Immature natural killer cell (primary cell): ENCODE measurements around the gene VWA1. TPM values are rescaled to one million over a fixed set of nuclear protein-coding genes. Genes with fewer than 3 reads are reported as not detected.

ENCODE experiments used
- DNase-seq, 3 donors: peaks; one replicate each; pipeline ENCODE4 v3.0.0; 2022; ENCODE audit warnings: mixed read lengths in 1 of 3
- H3K27ac Mint-ChIP-seq, 6 donors: one replicate each; pipeline ENCODE4 v1.8.0; 2020; ENCODE audit warnings: mixed read lengths in 6 of 6, mild to moderate bottlenecking in 5 of 6, inconsistent platforms in 4 of 6, moderate library complexity in 3 of 6
- H3K27me3 Mint-ChIP-seq, 3 donors: one replicate each; pipeline ENCODE4 v1.8.0; 2020 to 2021; ENCODE audit warnings: low read depth in 3 of 3, mild to moderate bottlenecking in 3 of 3, mixed read lengths in 3 of 3, moderate library complexity in 3 of 3, inconsistent platforms in 1 of 3
- H3K36me3 Mint-ChIP-seq, 3 donors: one replicate each; pipeline ENCODE4 v1.8.0; 2020; ENCODE audit warnings: mixed read lengths in 3 of 3, inconsistent platforms in 2 of 3, mild to moderate bottlenecking in 2 of 3
- H3K4me1 Mint-ChIP-seq, 2 donors: one replicate each; pipeline ENCODE4 v1.8.0; 2020; ENCODE audit warnings: inconsistent platforms in 2 of 2, mild to moderate bottlenecking in 2 of 2, mixed read lengths in 2 of 2, moderate library complexity in 1 of 2
- H3K4me3 Mint-ChIP-seq, 5 donors: one replicate each; pipeline ENCODE4 v1.8.0; 2020; ENCODE audit warnings: mild to moderate bottlenecking in 5 of 5, mixed read lengths in 5 of 5, inconsistent platforms in 3 of 5, moderate library complexity in 3 of 5
- H3K9me3 Mint-ChIP-seq, 6 donors: one replicate each; pipeline ENCODE4 v1.8.0; 2020; ENCODE audit warnings: mild to moderate bottlenecking in 6 of 6, mixed read lengths in 6 of 6, inconsistent platforms in 4 of 6, moderate library complexity in 3 of 6
- polyA plus RNA-seq, 3 donors: library from polyadenylated mRNA; unstranded; fragments of 300-500 nt; fragmentation: Illumina TruSeq; gene quantifications; one replicate each; pipeline ENCODE4 v1.2.3, GENCODE V29; 2021

Gene VWA1, protein sequence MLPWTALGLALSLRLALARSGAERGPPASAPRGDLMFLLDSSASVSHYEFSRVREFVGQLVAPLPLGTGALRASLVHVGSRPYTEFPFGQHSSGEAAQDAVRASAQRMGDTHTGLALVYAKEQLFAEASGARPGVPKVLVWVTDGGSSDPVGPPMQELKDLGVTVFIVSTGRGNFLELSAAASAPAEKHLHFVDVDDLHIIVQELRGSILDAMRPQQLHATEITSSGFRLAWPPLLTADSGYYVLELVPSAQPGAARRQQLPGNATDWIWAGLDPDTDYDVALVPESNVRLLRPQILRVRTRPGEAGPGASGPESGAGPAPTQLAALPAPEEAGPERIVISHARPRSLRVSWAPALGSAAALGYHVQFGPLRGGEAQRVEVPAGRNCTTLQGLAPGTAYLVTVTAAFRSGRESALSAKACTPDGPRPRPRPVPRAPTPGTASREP
- polyA plus RNA-seq, result not detected

DNA sequence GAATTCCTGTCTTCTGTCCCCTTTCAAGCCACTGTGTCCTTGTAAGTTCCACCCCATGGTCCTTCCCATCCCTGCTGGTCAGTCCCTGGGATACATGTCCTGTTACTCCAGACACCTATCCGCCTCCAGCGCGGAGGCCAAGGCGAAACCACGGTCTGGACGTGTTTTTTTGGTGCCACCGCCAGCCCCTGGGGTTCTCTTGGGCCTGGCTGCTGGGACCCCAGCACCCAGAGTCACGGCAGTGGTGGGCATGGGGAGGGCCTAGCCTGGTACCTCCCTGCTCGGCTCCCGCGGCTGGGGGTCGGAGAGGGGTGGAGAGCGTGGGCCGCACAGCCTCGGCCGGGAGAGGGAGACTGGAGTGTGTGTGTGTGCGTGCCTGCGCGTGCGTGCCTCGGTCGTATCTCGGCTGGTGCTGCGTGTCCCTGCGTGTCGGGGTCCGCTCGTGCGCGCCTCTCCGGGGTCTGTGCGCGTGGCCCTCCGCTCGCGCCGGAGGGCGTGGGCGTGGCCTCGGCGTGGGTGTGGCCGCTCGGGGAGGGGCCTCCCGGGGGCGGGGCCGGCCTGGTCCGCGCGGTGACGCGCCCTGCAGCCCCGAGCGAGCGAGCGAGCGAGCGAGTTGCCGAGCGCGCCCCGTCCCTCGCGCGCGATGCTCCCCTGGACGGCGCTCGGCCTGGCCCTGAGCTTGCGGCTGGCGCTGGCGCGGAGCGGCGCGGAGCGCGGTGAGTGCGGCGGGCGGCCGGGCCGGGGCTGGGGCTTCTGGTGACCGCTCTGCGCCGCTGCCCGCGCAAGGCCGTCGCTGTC, at the start of gene VWA1:
VWA1 (plus strand) TSS at position 585 of the 798 bp plus-strand sequence; CDS start at position 644, 59 bp downstream.
- no peaks in the 10 kb centered on the region for H3K36me3 Mint-ChIP-seq
- no peaks in the 10 kb centered on the region for H3K9me3 Mint-ChIP-seq
- peak; percentile 45 to 49 (median 48) for DNase-seq
- H3K4me3 Mint-ChIP-seq, result peak within 1 kb of the TSS in 4 of 5 donors; percentile 35 to 68 (median 58)
- H3K4me1 Mint-ChIP-seq, result peaks cover 0 to 1% of the 10 kb centered on the region in 2 donors
- H3K27me3 Mint-ChIP-seq, result peaks cover 0 to 7% (median 5%) of the 10 kb centered on the region in 3 donors
- H3K27ac Mint-ChIP-seq, result no peak within 1 kb of the TSS

DNA sequence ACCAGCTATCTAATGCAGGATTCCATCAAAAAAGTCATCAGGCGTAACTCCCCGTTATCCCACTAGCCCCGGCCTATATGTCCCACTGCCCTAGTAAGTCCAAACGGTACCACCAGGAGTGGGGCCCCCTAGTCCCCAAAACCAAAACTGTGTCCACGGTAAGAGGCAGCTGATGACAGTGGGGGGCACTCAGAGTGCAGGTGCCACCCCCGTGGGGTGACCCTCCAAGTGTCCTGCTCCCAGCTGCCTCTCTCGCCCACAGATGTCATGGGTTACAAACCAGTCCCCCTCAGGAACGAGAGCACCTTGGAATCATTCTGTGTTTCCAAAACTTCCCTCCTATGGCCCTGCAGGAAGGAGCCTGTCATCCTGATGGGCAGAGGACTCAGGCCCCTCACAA, 49.6 kb upstream of the VWA1 start:
- H3K27me3 Mint-ChIP-seq, result peaks cover 0 to 3% (median 0%) of the 10 kb centered on the region in 3 donors
- H3K36me3 Mint-ChIP-seq, result peaks cover 15 to 38% (median 22%) of the 10 kb centered on the region in 3 donors
- peak overlapping the region in 1 of 6 donors; percentile 28 for H3K27ac Mint-ChIP-seq
- no peak for DNase-seq
- no peaks in the 10 kb centered on the region for H3K4me1 Mint-ChIP-seq
- H3K9me3 Mint-ChIP-seq, result no peaks in the 10 kb centered on the region
- no peak overlapping the region for H3K4me3 Mint-ChIP-seq

DNA sequence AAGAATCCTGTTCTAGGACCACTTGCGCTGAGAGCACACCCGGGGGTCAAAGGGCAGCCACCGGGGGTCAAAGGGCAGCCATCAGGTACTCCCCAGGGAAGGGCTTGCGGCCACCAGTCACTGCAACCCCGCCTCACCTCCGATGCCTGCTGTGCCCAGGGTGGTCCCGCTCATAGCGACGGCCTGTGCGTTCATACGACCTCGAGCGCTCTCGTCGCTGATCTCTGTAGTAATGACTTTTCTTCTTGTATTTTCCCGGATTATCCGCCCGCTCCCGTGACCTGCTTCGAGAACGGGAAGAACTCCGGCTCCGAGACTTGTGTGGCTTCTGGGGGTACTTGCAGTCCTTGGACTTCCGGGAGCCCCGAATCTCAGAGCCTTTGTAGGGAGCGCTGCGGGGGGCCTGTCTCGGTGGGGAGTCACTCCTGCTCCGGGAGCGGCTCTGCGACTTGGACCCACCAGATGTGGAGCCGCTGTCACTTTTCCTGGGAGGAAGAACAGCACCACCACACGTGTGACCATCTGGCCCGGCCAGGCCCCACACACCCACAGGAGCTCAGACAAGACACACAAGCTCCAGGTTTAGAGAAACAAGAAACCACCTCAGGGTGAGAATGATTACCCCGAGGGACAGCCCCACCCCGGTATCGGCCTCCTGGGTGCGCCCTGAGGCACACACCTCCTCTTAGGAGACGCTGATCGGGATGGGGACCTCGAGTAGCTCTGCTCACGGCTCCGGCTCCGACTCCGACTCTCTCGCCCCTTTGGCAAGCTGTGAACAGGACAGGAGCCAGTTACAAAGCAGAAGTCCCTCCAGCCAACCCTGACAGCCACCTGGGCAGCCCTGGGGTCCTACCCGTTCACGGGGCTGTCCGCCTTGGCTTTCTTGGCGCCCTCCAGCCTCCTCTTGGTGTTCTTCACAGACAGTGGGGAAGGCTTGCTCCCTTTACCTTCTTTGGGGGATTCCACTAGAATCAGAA, 48.1 kb upstream of the VWA1 start:
- H3K4me1 Mint-ChIP-seq, result peaks cover 1 to 3% of the 10 kb centered on the region in 2 donors
- H3K4me3 Mint-ChIP-seq, result no peak overlapping the region
- DNase-seq, result no peak
- peaks cover 24 to 50% (median 29%) of the 10 kb centered on the region in 3 donors for H3K36me3 Mint-ChIP-seq
- no peak overlapping the region for H3K27ac Mint-ChIP-seq
- no peaks in the 10 kb centered on the region for H3K9me3 Mint-ChIP-seq
- peaks cover 0 to 3% (median 0%) of the 10 kb centered on the region in 3 donors for H3K27me3 Mint-ChIP-seq

DNA sequence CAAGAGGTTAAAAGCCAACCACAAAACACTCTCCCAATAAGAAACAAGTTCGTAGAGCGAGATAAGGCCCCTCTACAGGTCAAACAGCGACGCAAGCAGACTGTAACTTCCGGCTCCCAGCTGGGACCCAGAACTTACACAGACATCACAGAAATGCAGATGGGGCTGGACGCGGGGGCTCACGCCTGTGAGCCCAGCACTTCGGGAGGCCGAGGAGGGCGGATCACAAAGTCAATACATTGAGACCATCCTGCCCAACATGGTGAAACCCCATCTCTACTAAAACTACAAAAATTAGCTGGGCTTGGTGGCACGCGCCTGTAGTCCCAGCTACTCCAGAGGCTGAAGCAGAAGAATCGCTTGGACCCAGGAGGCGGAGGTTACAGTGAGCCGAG, 47.4 kb upstream of the VWA1 start:
- H3K4me1 Mint-ChIP-seq, result peaks cover 1 to 7% of the 10 kb centered on the region in 2 donors

DNA sequence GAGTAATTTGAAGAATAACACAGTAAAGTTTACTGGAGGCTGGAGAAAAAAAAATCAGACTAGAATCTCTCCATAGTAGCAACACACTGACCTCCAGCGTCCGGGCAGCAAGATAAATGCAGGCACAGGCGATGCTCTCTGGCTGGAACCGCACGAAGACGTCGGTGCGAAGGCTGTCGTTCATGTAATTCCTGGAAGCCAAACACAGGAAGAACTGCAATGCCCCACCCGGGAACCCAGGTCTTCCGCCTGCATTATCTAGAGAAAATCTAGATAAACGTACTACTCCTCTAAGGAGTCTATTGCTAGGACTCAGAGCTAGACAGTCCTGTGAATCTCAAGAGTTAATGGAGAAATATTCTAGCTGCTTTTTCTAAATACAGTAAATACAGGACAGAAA, 44.8 kb upstream of the VWA1 start:
- H3K4me3 Mint-ChIP-seq, result no peak overlapping the region
- H3K9me3 Mint-ChIP-seq, result no peaks in the 10 kb centered on the region

More for the DNA sequence above, 47.4 kb upstream of the VWA1 start:
- Mint-ChIP-seq H3K4me3 (no peak overlapping the region), H3K27me3 (peaks cover 0 to 3% (median 0%) of the 10 kb centered on the region in 3 donors), H3K27ac (no peak overlapping the region), H3K9me3 (no peaks in the 10 kb centered on the region), H3K36me3 (peaks cover 25 to 52% (median 31%) of the 10 kb centered on the region in 3 donors)
- no peak for DNase-seq

DNA sequence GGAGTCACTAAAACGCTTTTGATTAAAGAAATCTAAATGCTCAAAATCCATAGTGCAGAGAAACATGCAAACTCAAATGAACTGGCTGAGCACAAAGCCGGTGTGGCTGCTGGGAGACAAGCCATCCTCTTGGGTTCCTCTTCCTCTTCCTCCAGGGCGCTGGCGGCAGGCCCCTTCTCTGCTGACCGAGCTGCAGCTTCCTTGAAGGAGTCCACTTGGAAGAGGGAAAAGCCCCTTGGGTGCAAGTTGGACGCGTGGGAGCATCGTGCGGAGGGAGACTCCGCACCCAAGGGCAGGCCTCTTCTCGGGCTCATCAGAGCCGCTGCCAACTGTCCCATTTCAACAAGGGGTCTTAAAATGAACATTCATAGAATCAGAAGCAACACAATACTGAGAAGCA, 44.3 kb upstream of the VWA1 start:
- peaks cover 0 to 6% (median 1%) of the 10 kb centered on the region in 3 donors for H3K27me3 Mint-ChIP-seq
- H3K9me3 Mint-ChIP-seq, result no peaks in the 10 kb centered on the region
- peaks cover 32 to 67% (median 41%) of the 10 kb centered on the region in 3 donors for H3K36me3 Mint-ChIP-seq
- peak overlapping the region in 1 of 6 donors; percentile 30 for H3K27ac Mint-ChIP-seq
- H3K4me3 Mint-ChIP-seq, result no peak overlapping the region
- DNase-seq, result no peak
- H3K4me1 Mint-ChIP-seq, result peaks cover 6 to 26% of the 10 kb centered on the region in 2 donors

More for the DNA sequence above, 44.8 kb upstream of the VWA1 start:
- peaks cover 0 to 6% (median 1%) of the 10 kb centered on the region in 3 donors for H3K27me3 Mint-ChIP-seq
- no peak for DNase-seq
- peaks cover 6 to 24% of the 10 kb centered on the region in 2 donors for H3K4me1 Mint-ChIP-seq
- H3K27ac Mint-ChIP-seq, result peak overlapping the region in 1 of 6 donors; percentile 30
- peaks cover 32 to 69% (median 42%) of the 10 kb centered on the region in 3 donors for H3K36me3 Mint-ChIP-seq

DNA sequence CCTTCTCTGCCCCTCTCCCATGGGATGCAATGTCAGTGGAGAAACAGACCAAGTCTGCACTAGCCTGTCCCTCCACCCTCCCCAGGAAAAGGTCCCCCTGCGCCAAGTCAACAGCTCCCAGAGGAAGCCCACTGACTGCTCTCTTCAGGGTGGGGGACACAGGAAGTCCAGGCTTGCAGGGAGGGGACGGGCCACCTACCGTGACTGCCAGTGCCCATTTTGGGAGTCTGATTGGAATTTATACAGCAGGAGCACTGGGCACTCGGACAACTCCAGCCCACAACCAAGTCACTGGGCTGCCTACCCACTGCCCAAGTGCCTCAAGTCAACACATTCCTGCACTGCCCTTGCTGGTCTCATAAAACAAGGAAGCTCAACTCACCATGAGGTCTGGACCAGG, 42.5 kb upstream of the VWA1 start:
- Mint-ChIP-seq H3K27ac (no peak overlapping the region), H3K9me3 (no peaks in the 10 kb centered on the region), H3K4me3 (no peak overlapping the region), H3K4me1 (peaks cover 14 to 30% of the 10 kb centered on the region in 2 donors), H3K36me3 (peaks cover 29 to 53% (median 35%) of the 10 kb centered on the region in 3 donors), H3K27me3 (peaks cover 0 to 3% (median 1%) of the 10 kb centered on the region in 3 donors)
- no peak for DNase-seq

DNA sequence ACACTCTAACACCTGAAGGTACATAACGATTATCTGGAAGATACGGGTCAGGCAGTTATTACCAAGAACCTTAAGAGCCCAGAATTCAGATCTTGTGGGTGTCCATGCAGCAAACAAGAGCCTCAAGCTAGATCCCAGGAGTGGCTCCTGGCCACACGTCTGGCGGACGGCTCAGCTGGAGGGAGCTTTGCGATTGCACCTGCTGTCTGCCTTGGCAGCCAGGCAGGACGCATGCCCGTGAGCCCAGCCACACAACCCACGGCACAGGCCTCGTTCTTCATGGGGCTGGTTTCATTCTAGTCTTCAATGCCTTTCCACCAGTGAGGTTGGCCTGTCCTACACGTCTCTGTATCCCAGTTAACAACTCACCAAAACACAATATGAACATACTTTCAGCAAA, 42.1 kb upstream of the VWA1 start:
- peaks cover 18 to 34% of the 10 kb centered on the region in 2 donors for H3K4me1 Mint-ChIP-seq
- no peak overlapping the region for H3K4me3 Mint-ChIP-seq
- H3K27me3 Mint-ChIP-seq, result peaks cover 1 to 4% (median 2%) of the 10 kb centered on the region in 3 donors
- no peaks in the 10 kb centered on the region for H3K9me3 Mint-ChIP-seq
- peak overlapping the region in 1 of 6 donors; percentile 71 for H3K27ac Mint-ChIP-seq
- peaks cover 29 to 49% (median 35%) of the 10 kb centered on the region in 3 donors for H3K36me3 Mint-ChIP-seq
- DNase-seq, result no peak

DNA sequence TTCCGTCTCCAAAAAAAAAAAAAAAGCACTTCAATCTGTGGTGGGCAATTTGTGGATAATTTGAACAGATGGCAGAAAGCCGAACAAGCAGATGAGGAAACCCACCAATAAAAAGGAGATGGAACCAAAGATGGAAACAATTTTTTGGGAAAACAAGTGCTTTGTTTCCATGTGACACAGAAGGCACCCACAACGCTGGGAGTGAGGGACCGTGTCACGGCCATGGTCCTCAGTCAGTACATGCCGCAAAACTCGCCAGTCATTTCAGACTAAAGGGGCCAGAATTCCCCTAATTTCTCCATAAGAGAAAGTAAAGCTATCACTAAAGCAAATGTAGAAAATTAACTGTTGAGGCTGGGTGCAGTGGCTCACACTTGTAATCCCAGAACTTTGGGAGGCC, 41.4 kb upstream of the VWA1 start:
- H3K27me3 Mint-ChIP-seq, result peaks cover 1 to 5% (median 2%) of the 10 kb centered on the region in 3 donors
- H3K36me3 Mint-ChIP-seq, result peaks cover 29 to 48% (median 34%) of the 10 kb centered on the region in 3 donors
- no peak overlapping the region for H3K4me3 Mint-ChIP-seq
- peaks cover 19 to 34% of the 10 kb centered on the region in 2 donors for H3K4me1 Mint-ChIP-seq
- no peak overlapping the region for H3K27ac Mint-ChIP-seq
- DNase-seq, result no peak
- no peaks in the 10 kb centered on the region for H3K9me3 Mint-ChIP-seq

DNA sequence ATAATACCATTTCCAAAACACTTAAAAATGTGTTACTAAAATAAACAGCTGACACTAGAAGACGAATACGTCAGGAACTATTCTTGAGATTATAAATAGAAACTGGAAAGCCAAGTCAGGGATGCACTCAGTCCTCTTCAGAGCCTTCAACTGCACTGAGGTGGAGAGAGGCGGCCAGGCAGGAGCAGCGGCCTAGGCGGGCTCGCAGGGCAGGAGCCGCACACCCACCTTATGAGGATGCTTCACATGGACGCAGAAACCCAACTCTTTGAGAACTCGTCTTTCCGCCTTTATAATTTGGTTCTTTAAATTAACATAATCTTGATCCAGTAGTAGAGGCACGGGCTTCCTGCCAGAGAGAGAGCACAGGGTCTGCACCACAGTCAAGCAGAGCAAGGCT, 40.3 kb upstream of the VWA1 start:
- Mint-ChIP-seq H3K9me3 (no peaks in the 10 kb centered on the region), H3K4me3 (peak overlapping the region in 2 of 5 donors; percentile 3 to 58), H3K27ac (peak overlapping the region in 2 of 6 donors; percentile 18 to 57), H3K36me3 (peaks cover 24 to 39% (median 29%) of the 10 kb centered on the region in 3 donors), H3K4me1 (peaks cover 27 to 42% of the 10 kb centered on the region in 2 donors), H3K27me3 (peaks cover 1 to 11% (median 9%) of the 10 kb centered on the region in 3 donors)
- no peak for DNase-seq

DNA sequence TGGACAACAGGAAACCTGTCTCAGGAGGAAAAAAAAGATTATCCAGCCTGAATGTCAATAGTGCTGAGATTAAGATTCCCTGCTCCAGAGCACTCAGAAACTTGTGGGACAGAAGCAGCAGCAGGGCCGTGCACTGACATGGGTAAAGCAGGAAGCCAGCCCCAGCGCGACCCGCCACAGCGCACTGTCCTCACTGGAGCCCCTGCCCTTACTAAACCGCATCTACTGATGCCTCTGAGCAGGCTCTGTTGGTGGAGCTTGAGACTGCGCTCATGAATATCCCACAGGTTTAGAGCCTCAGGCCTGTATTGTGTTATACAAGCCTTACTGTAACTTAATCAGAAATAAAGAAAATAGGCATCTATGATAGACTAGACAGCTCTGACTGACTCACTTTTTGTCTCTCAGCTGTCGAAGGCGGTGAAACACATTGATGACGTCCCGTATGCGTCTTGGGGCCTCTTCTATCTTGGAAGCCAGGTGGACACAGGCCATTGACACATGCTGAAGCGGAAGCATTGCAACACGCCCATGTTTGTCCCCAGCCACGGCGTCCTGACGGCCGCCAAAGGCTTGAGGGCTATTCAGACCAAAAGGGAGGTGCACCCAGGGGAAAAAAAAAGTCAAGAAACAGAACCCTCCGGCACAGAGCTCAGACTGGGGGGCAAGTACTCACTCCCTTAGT, 37.5 kb upstream of the VWA1 start:
- peaks cover 46 to 48% of the 10 kb centered on the region in 2 donors for H3K4me1 Mint-ChIP-seq
- no peaks in the 10 kb centered on the region for H3K9me3 Mint-ChIP-seq
- peak overlapping the region; percentile 87 to 91 (median 88) for H3K4me3 Mint-ChIP-seq
- H3K27me3 Mint-ChIP-seq, result peaks cover 4 to 15% (median 13%) of the 10 kb centered on the region in 3 donors
- peak overlapping the region; percentile 76 to 93 (median 86) for H3K27ac Mint-ChIP-seq
- no peak for DNase-seq
- peaks cover 12 to 33% (median 12%) of the 10 kb centered on the region in 3 donors for H3K36me3 Mint-ChIP-seq

DNA sequence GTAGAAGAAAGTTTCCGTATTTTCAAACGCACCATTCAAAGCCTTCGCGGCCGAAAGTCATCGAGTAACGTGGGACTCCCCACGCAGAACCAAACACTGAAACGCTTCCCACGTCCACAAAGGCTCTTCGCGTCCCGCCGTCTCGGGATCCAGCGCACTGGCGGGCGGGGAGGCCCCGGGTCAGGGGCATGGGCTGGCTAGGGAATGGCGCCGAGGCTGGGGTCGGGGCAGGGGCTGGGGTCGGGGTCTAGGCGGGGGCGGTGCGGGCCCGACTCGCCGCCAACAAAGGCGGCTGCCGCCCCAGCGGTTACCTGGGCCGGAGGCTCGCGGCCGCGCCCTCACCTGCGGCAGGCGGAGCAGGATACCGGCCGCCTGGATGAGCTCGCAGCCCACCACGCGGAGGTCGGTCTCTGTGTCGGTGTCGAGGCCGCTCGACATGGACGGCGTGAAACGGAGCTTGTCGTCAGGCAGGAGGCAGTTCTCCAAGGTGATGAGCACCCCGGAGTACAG, 36.8 kb upstream of the VWA1 start:
- Mint-ChIP-seq H3K27me3 (peaks cover 6 to 17% (median 13%) of the 10 kb centered on the region in 3 donors), H3K4me1 (peaks cover 48 to 51% of the 10 kb centered on the region in 2 donors), H3K27ac (peak overlapping the region; percentile 76 to 95 (median 86)), H3K9me3 (no peaks in the 10 kb centered on the region), H3K36me3 (peaks cover 14 to 31% (median 16%) of the 10 kb centered on the region in 3 donors), H3K4me3 (peak overlapping the region; percentile 88 to 92 (median 91))
- DNase-seq, result no peak
